ENCODE measurements around the gene CHKA.

CHKA gene

GRCh38 chr11:68033708-68034045, 87.5 kb downstream of the CHKA start:
- no peak for TF ChIP-seq CTCF (conservative IDR thresholded peaks at IDR 0.05; ENCODE audit: low read depth, low read length)
- H3K27ac ChIP-seq, result no peak overlapping the region
- no peak overlapping the region for H3K4me3 ChIP-seq (IDR thresholded peaks at IDR 0.05; ENCODE audit: insufficient read depth, low read depth, low read length)
- H2AFZ ChIP-seq (ENCODE audit: low read depth), result no peak overlapping the region
- no peak overlapping the region for H3K9ac ChIP-seq
- peaks cover 14% of the 10 kb centered on the region; the same call in 1 of the 2 replicates for H3K79me2 ChIP-seq (ENCODE audit: insufficient read depth, low read depth)
- no peaks in the 10 kb centered on the region for H3K36me3 ChIP-seq (ENCODE audit: insufficient read depth)
- H3K4me2 ChIP-seq, result no peak overlapping the region
- H4K20me1 ChIP-seq (ENCODE audit: insufficient read depth), result no peaks in the 10 kb centered on the region
- H3K27me3 ChIP-seq (ENCODE audit: insufficient read depth, low read depth), result no peaks in the 10 kb centered on the region
- H3K4me1 ChIP-seq (ENCODE audit: low read depth, poor library complexity, severe bottlenecking), result peaks cover 24% of the 10 kb centered on the region

GRCh38 chr11:68032997-68033707, 88.0 kb downstream of the CHKA start:
- Histone ChIP-seq H3K4me1 (ENCODE audit: low read depth, poor library complexity, severe bottlenecking) (peaks cover 18% of the 10 kb centered on the region), H3K27ac (no peak overlapping the region), H2AFZ (ENCODE audit: low read depth) (no peak overlapping the region), H3K79me2 (ENCODE audit: insufficient read depth, low read depth) (peaks cover 14% of the 10 kb centered on the region; the same call in 1 of the 2 replicates), H3K4me2 (no peak overlapping the region), H3K27me3 (ENCODE audit: insufficient read depth, low read depth) (no peaks in the 10 kb centered on the region), H3K4me3 (IDR thresholded peaks at IDR 0.05; ENCODE audit: insufficient read depth, low read depth, low read length) (no peak overlapping the region), H4K20me1 (ENCODE audit: insufficient read depth) (no peaks in the 10 kb centered on the region), H3K9ac (no peak overlapping the region), H3K36me3 (ENCODE audit: insufficient read depth) (no peaks in the 10 kb centered on the region)
- TF ChIP-seq CTCF (conservative IDR thresholded peaks at IDR 0.05; ENCODE audit: low read depth, low read length), result no peak

- Histone ChIP-seq H3K79me2 (ENCODE audit: insufficient read depth, low read depth) (peaks cover 14% of the 10 kb centered on the region; the same call in 1 of the 2 replicates), H3K27ac (no peak overlapping the region), H3K27me3 (ENCODE audit: insufficient read depth, low read depth) (no peaks in the 10 kb centered on the region), H4K20me1 (ENCODE audit: insufficient read depth) (no peaks in the 10 kb centered on the region), H3K4me3 (IDR thresholded peaks at IDR 0.05; ENCODE audit: insufficient read depth, low read depth, low read length) (no peak overlapping the region), H3K4me2 (peak overlapping the region; percentile 66), H3K36me3 (ENCODE audit: insufficient read depth) (no peaks in the 10 kb centered on the region), H2AFZ (ENCODE audit: low read depth) (no peak overlapping the region), H3K9ac (no peak overlapping the region), H3K4me1 (ENCODE audit: low read depth, poor library complexity, severe bottlenecking) (peaks cover 10% of the 10 kb centered on the region)
- no peak for TF ChIP-seq CTCF (conservative IDR thresholded peaks at IDR 0.05; ENCODE audit: low read depth, low read length)
Measured at GRCh38 chr11:68032003-68032402, 89.2 kb downstream of the CHKA start.

GRCh38 chr11:68031144-68031464, 90.1 kb downstream of the CHKA start:
- Histone ChIP-seq H3K4me1 (ENCODE audit: low read depth, poor library complexity, severe bottlenecking) (peaks cover 10% of the 10 kb centered on the region), H2AFZ (ENCODE audit: low read depth) (0 out of 2 replicates have a peak overlapping the region, but pooled peaks have one; percentile 47), H4K20me1 (ENCODE audit: insufficient read depth) (no peaks in the 10 kb centered on the region), H3K4me2 (peak overlapping the region; percentile 66), H3K27ac (peak overlapping the region; percentile 47), H3K9ac (peak overlapping the region; percentile 69; the same call in 1 of the 2 replicates), H3K79me2 (ENCODE audit: insufficient read depth, low read depth) (peaks cover 14% of the 10 kb centered on the region; the same call in 1 of the 2 replicates), H3K27me3 (ENCODE audit: insufficient read depth, low read depth) (no peaks in the 10 kb centered on the region), H3K36me3 (ENCODE audit: insufficient read depth) (no peaks in the 10 kb centered on the region), H3K4me3 (IDR thresholded peaks at IDR 0.05; ENCODE audit: insufficient read depth, low read depth, low read length) (no peak overlapping the region)
- TF ChIP-seq CTCF (conservative IDR thresholded peaks at IDR 0.05; ENCODE audit: low read depth, low read length), result no peak
